ENCODE results near the gene CCDC91. TPM values are rescaled to one million over a fixed set of nuclear protein-coding genes. Genes with fewer than 3 reads are reported as not detected.

CCDC91 gene
- total RNA-seq, 1 experiment from 2014 or later, result 26.9 TPM

- H3K9me3 ChIP-seq (ENCODE audit: control insufficient read depth, insufficient read depth, low read depth, low read length), result no peaks in the 10 kb centered on the region
- H3K4me1 ChIP-seq (ENCODE audit: control insufficient read depth, insufficient read depth, low read length), result no peaks in the 10 kb centered on the region
- in situ Hi-C loops (cut with HindIII; ENCODE audit: low pct_unique_long_range_greater_than_20kb, low sequenced_read_pairs), result no loop called here
- H3K4me3 ChIP-seq (ENCODE audit: low read depth in 2 of 2, low read length in 2 of 2), result no peak overlapping the region
- TF ChIP-seq REST (IDR thresholded peaks at IDR 0.05; ENCODE audit: insufficient read depth in 1 of 2, low read depth in 2 of 2, low read length in 1 of 2) (no peak), TCF7L2 (IDR thresholded peaks at IDR 0.05; ENCODE audit: low read depth, low read length) (no peak), SIN3A (IDR thresholded peaks at IDR 0.05; ENCODE audit: borderline replicate concordance, insufficient read depth, low read depth, low read length) (no peak), POLR2AphosphoS5 (IDR thresholded peaks at IDR 0.05; ENCODE audit: low read depth, low read length) (no peak), CTCF (IDR thresholded peaks at IDR 0.05) (no peak)
- ATAC-seq, result no peak
- no TSS peak for BruUV-seq (replicated peaks)
- no peak for DNase-seq (ENCODE audit: low read depth, low spot score)
- no peak overlapping the region for H3K27ac ChIP-seq (ENCODE audit: low read length)
- H3K36me3 ChIP-seq (ENCODE audit: control insufficient read depth, insufficient read depth, low read length), result no peaks in the 10 kb centered on the region
- POLR2A ChIA-PET, result no interaction called here
- intact Hi-C loops (cut with micrococcal nuclease; ENCODE audit: unreplicated experiment), result no loop called here
- CTCF ChIA-PET, result no interaction called here
- no peaks in the 10 kb centered on the region; the same call in 1 of the 2 replicates for H3K27me3 ChIP-seq (ENCODE audit: control insufficient read depth, insufficient read depth, low read length)
These were observed 15.1 kb upstream of the CCDC91 start for GRCh38 chr12:28175098-28175589.

- ChIA-PET CTCF (no interaction called here), POLR2A (no interaction called here)
- Histone ChIP-seq H3K27me3 (ENCODE audit: control insufficient read depth, insufficient read depth, low read length) (no peaks in the 10 kb centered on the region; the same call in 1 of the 2 replicates), H3K4me1 (ENCODE audit: control insufficient read depth, insufficient read depth, low read length) (no peaks in the 10 kb centered on the region), H3K36me3 (ENCODE audit: control insufficient read depth, insufficient read depth, low read length) (no peaks in the 10 kb centered on the region), H3K4me3 (ENCODE audit: low read depth in 2 of 2, low read length in 2 of 2) (no peak overlapping the region), H3K27ac (ENCODE audit: low read length) (no peak overlapping the region), H3K9me3 (ENCODE audit: control insufficient read depth, insufficient read depth, low read depth, low read length) (no peaks in the 10 kb centered on the region)
- ATAC-seq, result no peak
- intact Hi-C loops (cut with micrococcal nuclease; ENCODE audit: unreplicated experiment) (no loop called here), in situ Hi-C loops (cut with HindIII; ENCODE audit: low pct_unique_long_range_greater_than_20kb, low sequenced_read_pairs) (no loop called here)
- BruUV-seq (replicated peaks), result no TSS peak
- no peak for TF ChIP-seq POLR2AphosphoS5 (IDR thresholded peaks at IDR 0.05; ENCODE audit: low read depth, low read length)
- TF ChIP-seq CTCF (IDR thresholded peaks at IDR 0.05), result no peak
- no peak for TF ChIP-seq SIN3A (IDR thresholded peaks at IDR 0.05; ENCODE audit: borderline replicate concordance, insufficient read depth, low read depth, low read length)
- TF ChIP-seq TCF7L2 (IDR thresholded peaks at IDR 0.05; ENCODE audit: low read depth, low read length), result no peak
- no peak for TF ChIP-seq REST (IDR thresholded peaks at IDR 0.05; ENCODE audit: insufficient read depth in 1 of 2, low read depth in 2 of 2, low read length in 1 of 2)
- no peak for DNase-seq (ENCODE audit: low read depth, low spot score)
These were observed 14.0 kb upstream of the CCDC91 start for GRCh38 chr12:28176295-28176694.
